Measurements from ENCODE around the gene PPP1CB. TPM values are rescaled to one million over a fixed set of nuclear protein-coding genes. Genes with fewer than 3 reads are reported as not detected.

Gene PPP1CB
- total and polyA plus RNA-seq, 8 donors: 72.5 to 458 (median 204) TPM

- no peaks in the 10 kb centered on the region for H3K27me3 ChIP-seq
- no peak overlapping the region for H3K4me3 ChIP-seq
- 32 to 61% (median 47%) methylated on average over 4 of the region's 4 CpGs for WGBS, 5 donors
- H3K4me1 ChIP-seq: peaks cover 0 to 11% (median 2%) of the 10 kb centered on the region in 4 donors
- no peaks in the 10 kb centered on the region for H3K9me3 ChIP-seq
- TF ChIP-seq CTCF (IDR thresholded peaks at IDR 0.05) (no peak), EP300 (IDR thresholded peaks at IDR 0.05) (no peak), POLR2AphosphoS5 (IDR thresholded peaks at IDR 0.05) (no peak), POLR2A (IDR thresholded peaks at IDR 0.05) (no peak)
- intact Hi-C loops (cut with DNase I; ENCODE audit: low total_unique reads): no loop called here
- H3K36me3 ChIP-seq: peaks cover 9 to 98% (median 92%) of the 10 kb centered on the region in 4 donors
- H3K27ac ChIP-seq: no peak overlapping the region
- DNase-seq: no peak
Observed at GRCh38 chr2:28796620-28797019, 45.0 kb downstream of the PPP1CB start.

GRCh38 chr2:28801726-28802125 is 50.1 kb downstream of the PPP1CB start:
- peaks cover 0 to 19% (median 10%) of the 10 kb centered on the region in 4 donors for H3K4me1 ChIP-seq
- H3K36me3 ChIP-seq: peaks cover 0 to 96% (median 87%) of the 10 kb centered on the region in 4 donors
- no peak overlapping the region for H3K27ac ChIP-seq
- no peak for DNase-seq
- intact Hi-C loops (cut with DNase I; ENCODE audit: low total_unique reads): no loop called here
- H3K9me3 ChIP-seq: no peaks in the 10 kb centered on the region
- TF ChIP-seq POLR2A (IDR thresholded peaks at IDR 0.05): no peak
- no peak for TF ChIP-seq CTCF (IDR thresholded peaks at IDR 0.05)
- no peak for TF ChIP-seq POLR2AphosphoS5 (IDR thresholded peaks at IDR 0.05)
- no peak for TF ChIP-seq EP300 (IDR thresholded peaks at IDR 0.05)
- H3K27me3 ChIP-seq: no peaks in the 10 kb centered on the region
- H3K4me3 ChIP-seq: no peak overlapping the region
- WGBS, 5 donors: 79 to 88% (median 84%) methylated on average over 3 of the region's 3 CpGs

GRCh38 chr2:28802975-28803429 is 51.4 kb downstream of the PPP1CB start:
- Histone ChIP-seq H3K4me3 (no peak overlapping the region), H3K4me1 (peaks cover 0 to 19% (median 9%) of the 10 kb centered on the region in 4 donors), H3K9me3 (no peaks in the 10 kb centered on the region), H3K36me3 (peaks cover 0 to 88% (median 79%) of the 10 kb centered on the region in 4 donors), H3K27me3 (no peaks in the 10 kb centered on the region), H3K27ac (no peak overlapping the region)
- no peak for DNase-seq
- 59 to 80% (median 70%) methylated on average over 4 of the region's 4 CpGs for WGBS, 5 donors
- intact Hi-C loops (cut with DNase I; ENCODE audit: low total_unique reads): no loop called here
- TF ChIP-seq POLR2A (IDR thresholded peaks at IDR 0.05) (no peak), POLR2AphosphoS5 (IDR thresholded peaks at IDR 0.05) (no peak), CTCF (IDR thresholded peaks at IDR 0.05) (no peak), EP300 (IDR thresholded peaks at IDR 0.05) (no peak)

GRCh38 chr2:28809927-28810326 is 58.3 kb downstream of the PPP1CB start:
- intact Hi-C loops (cut with DNase I; ENCODE audit: low total_unique reads): no loop called here
- DNase-seq: peak in 1 of 2 donors; percentile 5
- no peaks in the 10 kb centered on the region for H3K9me3 ChIP-seq
- peak overlapping the region in 2 of 5 donors; percentile 54 to 73 for H3K27ac ChIP-seq
- TF ChIP-seq EP300 (IDR thresholded peaks at IDR 0.05) (no peak), CTCF (IDR thresholded peaks at IDR 0.05) (no peak), POLR2A (IDR thresholded peaks at IDR 0.05) (no peak), POLR2AphosphoS5 (IDR thresholded peaks at IDR 0.05) (no peak)
- peaks cover 11 to 24% (median 15%) of the 10 kb centered on the region in 4 donors for H3K4me1 ChIP-seq
- 69 to 79% (median 74%) methylated on average over 10 of the region's 10 CpGs for WGBS, 5 donors
- no peaks in the 10 kb centered on the region for H3K27me3 ChIP-seq
- H3K4me3 ChIP-seq: peak overlapping the region; percentile 53 to 60 (median 54)
- peaks cover 0 to 23% (median 23%) of the 10 kb centered on the region in 4 donors for H3K36me3 ChIP-seq
